GM23338 (cell line): ENCODE results near the gene NAA25.
"Not testable (repeated sequence)": the region's sequence is repeated elsewhere in the genome, so short reads cannot be mapped to it uniquely, and the experiment has no call there.

ENCODE experiments used
- CREB1 ChIP-seq: fragments of 250-450 bp; sonication (Bioruptor Pico); IDR thresholded peaks from 2 replicates; pipeline ENCODE4 v1.5.0; 2020; ENCODE audit warnings: low read depth, mild to moderate bottlenecking, moderate library complexity
- EZH2 ChIP-seq: fragments of 200-600 bp; sonication (generic); IDR thresholded peaks from one replicate; pipeline ENCODE4 v1.8.0; 2017; ENCODE audit warnings: antibody characterized with exemption, mild to moderate bottlenecking, low read depth; ENCODE audit not compliant: unreplicated experiment
- EZH2phosphoT487 ChIP-seq: fragments of 200-600 bp; sonication (generic); IDR thresholded peaks from one replicate; pipeline ENCODE4 v1.8.1; 2018; ENCODE audit warnings: antibody characterized with exemption; ENCODE audit not compliant: unreplicated experiment
- TF ChIP-seq, protein P1 (sequence below), 2 experiments: fragments of 200-600 bp in 1 of 2; sonication (generic) in 1 of 2; conservative IDR thresholded peaks; 2 replicates each; pipeline versions ENCODE4 v1.5.1 to v1.6.1; 2016 to 2017; ENCODE audit warnings: antibody characterized with exemption in 2 of 2, low read depth in 2 of 2, mild to moderate bottlenecking in 2 of 2, moderate library complexity in 1 of 2
- TF ChIP-seq, protein P2 (sequence below): fragments of 250-450 bp; sonication (Bioruptor Pico); IDR thresholded peaks from 2 replicates; pipeline ENCODE4 v1.5.0; 2020; ENCODE audit warnings: mild to moderate bottlenecking, moderate library complexity

DNA sequence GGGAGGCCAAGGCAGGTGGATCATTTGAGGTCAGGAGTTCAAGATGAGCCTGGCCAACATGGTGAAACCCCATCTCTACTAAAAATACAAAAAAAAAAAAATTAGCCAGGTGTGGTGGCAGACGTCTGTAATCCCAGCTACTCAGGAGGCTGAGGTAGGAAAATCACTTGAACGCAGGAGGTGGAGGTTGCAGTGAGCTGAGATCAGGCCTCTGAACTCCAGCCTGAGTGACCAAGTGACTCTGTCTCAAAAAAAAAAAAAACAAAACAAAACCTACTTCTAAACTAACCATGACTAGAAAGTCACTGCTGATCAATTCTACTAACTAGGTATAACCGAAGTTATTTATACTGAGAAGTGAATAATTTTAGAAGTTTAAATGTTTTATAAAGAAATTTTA lies 99.0 kb downstream of the NAA25 start:
- TF ChIP-seq, protein P1, sequence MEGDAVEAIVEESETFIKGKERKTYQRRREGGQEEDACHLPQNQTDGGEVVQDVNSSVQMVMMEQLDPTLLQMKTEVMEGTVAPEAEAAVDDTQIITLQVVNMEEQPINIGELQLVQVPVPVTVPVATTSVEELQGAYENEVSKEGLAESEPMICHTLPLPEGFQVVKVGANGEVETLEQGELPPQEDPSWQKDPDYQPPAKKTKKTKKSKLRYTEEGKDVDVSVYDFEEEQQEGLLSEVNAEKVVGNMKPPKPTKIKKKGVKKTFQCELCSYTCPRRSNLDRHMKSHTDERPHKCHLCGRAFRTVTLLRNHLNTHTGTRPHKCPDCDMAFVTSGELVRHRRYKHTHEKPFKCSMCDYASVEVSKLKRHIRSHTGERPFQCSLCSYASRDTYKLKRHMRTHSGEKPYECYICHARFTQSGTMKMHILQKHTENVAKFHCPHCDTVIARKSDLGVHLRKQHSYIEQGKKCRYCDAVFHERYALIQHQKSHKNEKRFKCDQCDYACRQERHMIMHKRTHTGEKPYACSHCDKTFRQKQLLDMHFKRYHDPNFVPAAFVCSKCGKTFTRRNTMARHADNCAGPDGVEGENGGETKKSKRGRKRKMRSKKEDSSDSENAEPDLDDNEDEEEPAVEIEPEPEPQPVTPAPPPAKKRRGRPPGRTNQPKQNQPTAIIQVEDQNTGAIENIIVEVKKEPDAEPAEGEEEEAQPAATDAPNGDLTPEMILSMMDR (conservative IDR thresholded peaks at IDR 0.05; ENCODE audit: low read depth in 2 of 2) = not testable (repeated sequence)
- TF ChIP-seq EZH2, CREB1, EZH2phosphoT487: not testable (repeated sequence)
- TF ChIP-seq, protein P2, sequence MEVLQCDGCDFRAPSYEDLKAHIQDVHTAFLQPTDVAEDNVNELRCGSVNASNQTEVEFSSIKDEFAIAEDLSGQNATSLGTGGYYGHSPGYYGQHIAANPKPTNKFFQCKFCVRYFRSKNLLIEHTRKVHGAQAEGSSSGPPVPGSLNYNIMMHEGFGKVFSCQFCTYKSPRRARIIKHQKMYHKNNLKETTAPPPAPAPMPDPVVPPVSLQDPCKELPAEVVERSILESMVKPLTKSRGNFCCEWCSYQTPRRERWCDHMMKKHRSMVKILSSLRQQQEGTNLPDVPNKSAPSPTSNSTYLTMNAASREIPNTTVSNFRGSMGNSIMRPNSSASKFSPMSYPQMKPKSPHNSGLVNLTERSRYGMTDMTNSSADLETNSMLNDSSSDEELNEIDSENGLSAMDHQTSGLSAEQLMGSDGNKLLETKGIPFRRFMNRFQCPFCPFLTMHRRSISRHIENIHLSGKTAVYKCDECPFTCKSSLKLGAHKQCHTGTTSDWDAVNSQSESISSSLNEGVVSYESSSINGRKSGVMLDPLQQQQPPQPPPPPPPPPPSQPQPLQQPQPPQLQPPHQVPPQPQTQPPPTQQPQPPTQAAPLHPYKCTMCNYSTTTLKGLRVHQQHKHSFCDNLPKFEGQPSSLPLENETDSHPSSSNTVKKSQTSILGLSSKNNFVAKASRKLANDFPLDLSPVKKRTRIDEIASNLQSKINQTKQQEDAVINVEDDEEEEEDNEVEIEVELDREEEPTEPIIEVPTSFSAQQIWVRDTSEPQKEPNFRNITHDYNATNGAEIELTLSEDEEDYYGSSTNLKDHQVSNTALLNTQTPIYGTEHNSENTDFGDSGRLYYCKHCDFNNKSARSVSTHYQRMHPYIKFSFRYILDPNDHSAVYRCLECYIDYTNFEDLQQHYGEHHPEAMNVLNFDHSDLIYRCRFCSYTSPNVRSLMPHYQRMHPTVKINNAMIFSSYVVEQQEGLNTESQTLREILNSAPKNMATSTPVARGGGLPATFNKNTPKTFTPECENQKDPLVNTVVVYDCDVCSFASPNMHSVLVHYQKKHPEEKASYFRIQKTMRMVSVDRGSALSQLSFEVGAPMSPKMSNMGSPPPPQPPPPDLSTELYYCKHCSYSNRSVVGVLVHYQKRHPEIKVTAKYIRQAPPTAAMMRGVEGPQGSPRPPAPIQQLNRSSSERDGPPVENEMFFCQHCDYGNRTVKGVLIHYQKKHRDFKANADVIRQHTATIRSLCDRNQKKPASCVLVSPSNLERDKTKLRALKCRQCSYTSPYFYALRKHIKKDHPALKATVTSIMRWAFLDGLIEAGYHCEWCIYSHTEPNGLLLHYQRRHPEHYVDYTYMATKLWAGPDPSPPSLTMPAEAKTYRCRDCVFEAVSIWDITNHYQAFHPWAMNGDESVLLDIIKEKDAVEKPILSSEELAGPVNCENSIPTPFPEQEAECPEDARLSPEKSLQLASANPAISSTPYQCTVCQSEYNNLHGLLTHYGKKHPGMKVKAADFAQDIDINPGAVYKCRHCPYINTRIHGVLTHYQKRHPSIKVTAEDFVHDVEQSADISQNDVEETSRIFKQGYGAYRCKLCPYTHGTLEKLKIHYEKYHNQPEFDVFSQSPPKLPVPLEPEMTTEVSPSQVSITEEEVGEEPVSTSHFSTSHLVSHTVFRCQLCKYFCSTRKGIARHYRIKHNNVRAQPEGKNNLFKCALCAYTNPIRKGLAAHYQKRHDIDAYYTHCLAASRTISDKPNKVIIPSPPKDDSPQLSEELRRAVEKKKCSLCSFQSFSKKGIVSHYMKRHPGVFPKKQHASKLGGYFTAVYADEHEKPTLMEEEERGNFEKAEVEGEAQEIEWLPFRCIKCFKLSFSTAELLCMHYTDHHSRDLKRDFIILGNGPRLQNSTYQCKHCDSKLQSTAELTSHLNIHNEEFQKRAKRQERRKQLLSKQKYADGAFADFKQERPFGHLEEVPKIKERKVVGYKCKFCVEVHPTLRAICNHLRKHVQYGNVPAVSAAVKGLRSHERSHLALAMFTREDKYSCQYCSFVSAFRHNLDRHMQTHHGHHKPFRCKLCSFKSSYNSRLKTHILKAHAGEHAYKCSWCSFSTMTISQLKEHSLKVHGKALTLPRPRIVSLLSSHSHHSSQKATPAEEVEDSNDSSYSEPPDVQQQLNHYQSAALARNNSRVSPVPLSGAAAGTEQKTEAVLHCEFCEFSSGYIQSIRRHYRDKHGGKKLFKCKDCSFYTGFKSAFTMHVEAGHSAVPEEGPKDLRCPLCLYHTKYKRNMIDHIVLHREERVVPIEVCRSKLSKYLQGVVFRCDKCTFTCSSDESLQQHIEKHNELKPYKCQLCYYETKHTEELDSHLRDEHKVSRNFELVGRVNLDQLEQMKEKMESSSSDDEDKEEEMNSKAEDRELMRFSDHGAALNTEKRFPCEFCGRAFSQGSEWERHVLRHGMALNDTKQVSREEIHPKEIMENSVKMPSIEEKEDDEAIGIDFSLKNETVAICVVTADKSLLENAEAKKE (CRISPR knock-in tag) = not testable (repeated sequence)
